ENCODE data around the gene DQX1. TPM values are rescaled to one million over a fixed set of nuclear protein-coding genes. Genes with fewer than 3 reads are reported as not detected.

Gene DQX1
- total RNA-seq, 1 experiment from 2014 or later = 1.3 TPM

DNA sequence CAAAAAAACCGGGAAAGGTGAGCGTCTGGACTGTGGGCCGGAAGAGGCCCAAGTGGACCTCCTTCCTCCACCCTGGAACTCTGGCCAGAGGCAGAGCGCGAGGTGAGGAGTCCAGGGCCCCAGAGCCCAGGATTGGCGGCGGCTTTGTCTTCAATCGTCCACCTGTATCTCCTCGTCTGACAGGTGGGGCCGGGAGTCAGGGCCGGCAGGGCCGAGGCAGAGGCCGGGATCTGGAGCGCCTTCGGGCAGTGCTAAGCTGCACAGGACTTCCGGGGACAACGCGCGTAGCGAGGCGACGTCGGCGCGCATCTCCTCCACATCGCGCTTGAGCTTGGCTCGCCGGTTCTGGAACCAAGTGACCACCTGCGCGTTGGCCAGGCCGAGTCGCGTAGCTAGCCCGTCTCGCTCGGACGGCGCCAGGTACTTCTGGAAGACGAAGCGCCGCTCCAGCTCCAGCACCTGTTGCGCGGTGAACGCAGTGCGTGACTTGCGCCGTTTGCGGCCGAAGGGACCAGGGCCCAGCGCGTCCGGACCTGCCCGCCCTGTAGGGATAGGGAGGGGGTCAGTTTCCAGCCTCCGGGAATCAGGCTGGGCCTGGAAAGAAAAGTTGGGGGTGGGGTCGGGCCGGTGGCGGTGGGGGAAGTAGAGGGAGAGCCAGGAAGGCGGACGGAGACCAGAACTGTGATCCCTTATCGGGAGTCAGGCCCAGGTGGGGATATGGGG, 28.1 kb downstream of the DQX1 start:
- CTCF ChIA-PET = interaction anchor here (0.8 to 4.1 kb wide), 6 partner anchors 8 to 149 kb away, joined by 3 to 18 read pairs (median 3); partner anchors contain the start of genes CCDC142, TTC31 and WBP1
- H3K4me3 Mint-ChIP-seq = peak overlapping the region; percentile 79
- peaks cover 88% of the 10 kb centered on the region for H3K27me3 Mint-ChIP-seq (ENCODE audit: low read depth)
- no peak overlapping the region for H3K27ac Mint-ChIP-seq
- peaks cover 43% of the 10 kb centered on the region for H3K4me1 Mint-ChIP-seq
- DNase-seq (ENCODE audit: low spot score) (peak; percentile 71), ATAC-seq (peak; percentile 13)
- POLR2A ChIA-PET = interaction anchor here (1.0 to 1.5 kb wide), 2 partner anchors 15 to 18 kb away, joined by 3 to 4 read pairs; partner anchors contain the start of genes CCDC142 and TTC31
- peaks cover 12% of the 10 kb centered on the region for H3K36me3 Mint-ChIP-seq
- H3K9me3 Mint-ChIP-seq = no peaks in the 10 kb centered on the region
- TF ChIP-seq ZBTB21 (CRISPR knock-in tag; IDR thresholded peaks at IDR 0.05; ENCODE audit: borderline replicate concordance) = peak; percentile 78; the same call in 1 of the 2 replicates
- TF ChIP-seq, protein P1, sequence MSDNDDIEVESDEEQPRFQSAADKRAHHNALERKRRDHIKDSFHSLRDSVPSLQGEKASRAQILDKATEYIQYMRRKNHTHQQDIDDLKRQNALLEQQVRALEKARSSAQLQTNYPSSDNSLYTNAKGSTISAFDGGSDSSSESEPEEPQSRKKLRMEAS (CRISPR knock-in tag; IDR thresholded peaks at IDR 0.05) = peak; percentile 90
- TF ChIP-seq SP1 (CRISPR knock-in tag; conservative IDR thresholded peaks at IDR 0.05) = no peak; the same call in 1 of the 2 replicates
- TF ChIP-seq SMAD3 (CRISPR knock-in tag; IDR thresholded peaks at IDR 0.05; ENCODE audit: borderline replicate concordance) = peak; percentile 43; the same call in 1 of the 2 replicates
- TF ChIP-seq, protein P2, sequence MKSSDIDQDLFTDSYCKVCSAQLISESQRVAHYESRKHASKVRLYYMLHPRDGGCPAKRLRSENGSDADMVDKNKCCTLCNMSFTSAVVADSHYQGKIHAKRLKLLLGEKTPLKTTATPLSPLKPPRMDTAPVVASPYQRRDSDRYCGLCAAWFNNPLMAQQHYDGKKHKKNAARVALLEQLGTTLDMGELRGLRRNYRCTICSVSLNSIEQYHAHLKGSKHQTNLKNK (CRISPR knock-in tag; IDR thresholded peaks at IDR 0.05) = no peak
- TF ChIP-seq, protein P3, sequence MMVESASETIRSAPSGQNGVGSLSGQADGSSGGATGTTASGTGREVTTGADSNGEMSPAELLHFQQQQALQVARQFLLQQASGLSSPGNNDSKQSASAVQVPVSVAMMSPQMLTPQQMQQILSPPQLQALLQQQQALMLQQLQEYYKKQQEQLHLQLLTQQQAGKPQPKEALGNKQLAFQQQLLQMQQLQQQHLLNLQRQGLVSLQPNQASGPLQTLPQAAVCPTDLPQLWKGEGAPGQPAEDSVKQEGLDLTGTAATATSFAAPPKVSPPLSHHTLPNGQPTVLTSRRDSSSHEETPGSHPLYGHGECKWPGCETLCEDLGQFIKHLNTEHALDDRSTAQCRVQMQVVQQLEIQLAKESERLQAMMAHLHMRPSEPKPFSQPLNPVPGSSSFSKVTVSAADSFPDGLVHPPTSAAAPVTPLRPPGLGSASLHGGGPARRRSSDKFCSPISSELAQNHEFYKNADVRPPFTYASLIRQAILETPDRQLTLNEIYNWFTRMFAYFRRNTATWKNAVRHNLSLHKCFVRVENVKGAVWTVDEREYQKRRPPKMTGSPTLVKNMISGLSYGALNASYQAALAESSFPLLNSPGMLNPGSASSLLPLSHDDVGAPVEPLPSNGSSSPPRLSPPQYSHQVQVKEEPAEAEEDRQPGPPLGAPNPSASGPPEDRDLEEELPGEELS (CRISPR knock-in tag; IDR thresholded peaks at IDR 0.05) = peak; percentile 70; the same call in 1 of the 2 replicates
- TF ChIP-seq, protein P4, sequence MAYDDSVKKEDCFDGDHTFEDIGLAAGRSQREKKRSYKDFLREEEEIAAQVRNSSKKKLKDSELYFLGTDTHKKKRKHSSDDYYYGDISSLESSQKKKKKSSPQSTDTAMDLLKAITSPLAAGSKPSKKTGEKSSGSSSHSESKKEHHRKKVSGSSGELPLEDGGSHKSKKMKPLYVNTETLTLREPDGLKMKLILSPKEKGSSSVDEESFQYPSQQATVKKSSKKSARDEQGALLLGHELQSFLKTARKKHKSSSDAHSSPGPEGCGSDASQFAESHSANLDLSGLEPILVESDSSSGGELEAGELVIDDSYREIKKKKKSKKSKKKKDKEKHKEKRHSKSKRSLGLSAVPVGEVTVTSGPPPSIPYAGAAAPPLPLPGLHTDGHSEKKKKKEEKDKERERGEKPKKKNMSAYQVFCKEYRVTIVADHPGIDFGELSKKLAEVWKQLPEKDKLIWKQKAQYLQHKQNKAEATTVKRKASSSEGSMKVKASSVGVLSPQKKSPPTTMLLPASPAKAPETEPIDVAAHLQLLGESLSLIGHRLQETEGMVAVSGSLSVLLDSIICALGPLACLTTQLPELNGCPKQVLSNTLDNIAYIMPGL (CRISPR knock-in tag; IDR thresholded peaks at IDR 0.05) = peak; percentile 60; the same call in 1 of the 2 replicates
- TF ChIP-seq ETV6 (CRISPR knock-in tag; IDR thresholded peaks at IDR 0.05) = peak; percentile 67; the same call in 1 of the 2 replicates
- TF ChIP-seq, protein P5, sequence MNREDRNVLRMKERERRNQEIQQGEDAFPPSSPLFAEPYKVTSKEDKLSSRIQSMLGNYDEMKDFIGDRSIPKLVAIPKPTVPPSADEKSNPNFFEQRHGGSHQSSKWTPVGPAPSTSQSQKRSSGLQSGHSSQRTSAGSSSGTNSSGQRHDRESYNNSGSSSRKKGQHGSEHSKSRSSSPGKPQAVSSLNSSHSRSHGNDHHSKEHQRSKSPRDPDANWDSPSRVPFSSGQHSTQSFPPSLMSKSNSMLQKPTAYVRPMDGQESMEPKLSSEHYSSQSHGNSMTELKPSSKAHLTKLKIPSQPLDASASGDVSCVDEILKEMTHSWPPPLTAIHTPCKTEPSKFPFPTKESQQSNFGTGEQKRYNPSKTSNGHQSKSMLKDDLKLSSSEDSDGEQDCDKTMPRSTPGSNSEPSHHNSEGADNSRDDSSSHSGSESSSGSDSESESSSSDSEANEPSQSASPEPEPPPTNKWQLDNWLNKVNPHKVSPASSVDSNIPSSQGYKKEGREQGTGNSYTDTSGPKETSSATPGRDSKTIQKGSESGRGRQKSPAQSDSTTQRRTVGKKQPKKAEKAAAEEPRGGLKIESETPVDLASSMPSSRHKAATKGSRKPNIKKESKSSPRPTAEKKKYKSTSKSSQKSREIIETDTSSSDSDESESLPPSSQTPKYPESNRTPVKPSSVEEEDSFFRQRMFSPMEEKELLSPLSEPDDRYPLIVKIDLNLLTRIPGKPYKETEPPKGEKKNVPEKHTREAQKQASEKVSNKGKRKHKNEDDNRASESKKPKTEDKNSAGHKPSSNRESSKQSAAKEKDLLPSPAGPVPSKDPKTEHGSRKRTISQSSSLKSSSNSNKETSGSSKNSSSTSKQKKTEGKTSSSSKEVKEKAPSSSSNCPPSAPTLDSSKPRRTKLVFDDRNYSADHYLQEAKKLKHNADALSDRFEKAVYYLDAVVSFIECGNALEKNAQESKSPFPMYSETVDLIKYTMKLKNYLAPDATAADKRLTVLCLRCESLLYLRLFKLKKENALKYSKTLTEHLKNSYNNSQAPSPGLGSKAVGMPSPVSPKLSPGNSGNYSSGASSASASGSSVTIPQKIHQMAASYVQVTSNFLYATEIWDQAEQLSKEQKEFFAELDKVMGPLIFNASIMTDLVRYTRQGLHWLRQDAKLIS (CRISPR knock-in tag; IDR thresholded peaks at IDR 0.05; ENCODE audit: borderline replicate concordance) = peak; percentile 86; the same call in 1 of the 2 replicates
- TF ChIP-seq, protein P6, sequence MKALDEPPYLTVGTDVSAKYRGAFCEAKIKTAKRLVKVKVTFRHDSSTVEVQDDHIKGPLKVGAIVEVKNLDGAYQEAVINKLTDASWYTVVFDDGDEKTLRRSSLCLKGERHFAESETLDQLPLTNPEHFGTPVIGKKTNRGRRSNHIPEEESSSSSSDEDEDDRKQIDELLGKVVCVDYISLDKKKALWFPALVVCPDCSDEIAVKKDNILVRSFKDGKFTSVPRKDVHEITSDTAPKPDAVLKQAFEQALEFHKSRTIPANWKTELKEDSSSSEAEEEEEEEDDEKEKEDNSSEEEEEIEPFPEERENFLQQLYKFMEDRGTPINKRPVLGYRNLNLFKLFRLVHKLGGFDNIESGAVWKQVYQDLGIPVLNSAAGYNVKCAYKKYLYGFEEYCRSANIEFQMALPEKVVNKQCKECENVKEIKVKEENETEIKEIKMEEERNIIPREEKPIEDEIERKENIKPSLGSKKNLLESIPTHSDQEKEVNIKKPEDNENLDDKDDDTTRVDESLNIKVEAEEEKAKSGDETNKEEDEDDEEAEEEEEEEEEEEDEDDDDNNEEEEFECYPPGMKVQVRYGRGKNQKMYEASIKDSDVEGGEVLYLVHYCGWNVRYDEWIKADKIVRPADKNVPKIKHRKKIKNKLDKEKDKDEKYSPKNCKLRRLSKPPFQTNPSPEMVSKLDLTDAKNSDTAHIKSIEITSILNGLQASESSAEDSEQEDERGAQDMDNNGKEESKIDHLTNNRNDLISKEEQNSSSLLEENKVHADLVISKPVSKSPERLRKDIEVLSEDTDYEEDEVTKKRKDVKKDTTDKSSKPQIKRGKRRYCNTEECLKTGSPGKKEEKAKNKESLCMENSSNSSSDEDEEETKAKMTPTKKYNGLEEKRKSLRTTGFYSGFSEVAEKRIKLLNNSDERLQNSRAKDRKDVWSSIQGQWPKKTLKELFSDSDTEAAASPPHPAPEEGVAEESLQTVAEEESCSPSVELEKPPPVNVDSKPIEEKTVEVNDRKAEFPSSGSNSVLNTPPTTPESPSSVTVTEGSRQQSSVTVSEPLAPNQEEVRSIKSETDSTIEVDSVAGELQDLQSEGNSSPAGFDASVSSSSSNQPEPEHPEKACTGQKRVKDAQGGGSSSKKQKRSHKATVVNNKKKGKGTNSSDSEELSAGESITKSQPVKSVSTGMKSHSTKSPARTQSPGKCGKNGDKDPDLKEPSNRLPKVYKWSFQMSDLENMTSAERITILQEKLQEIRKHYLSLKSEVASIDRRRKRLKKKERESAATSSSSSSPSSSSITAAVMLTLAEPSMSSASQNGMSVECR (CRISPR knock-in tag; IDR thresholded peaks at IDR 0.05; ENCODE audit: borderline replicate concordance) = peak; percentile 66; the same call in 1 of the 2 replicates
- TF ChIP-seq NR3C1 (CRISPR knock-in tag; conservative IDR thresholded peaks at IDR 0.05; ENCODE audit: low read depth) = no peak
- TF ChIP-seq CREM (CRISPR knock-in tag; IDR thresholded peaks at IDR 0.05) = no peak
- TF ChIP-seq, protein P7, sequence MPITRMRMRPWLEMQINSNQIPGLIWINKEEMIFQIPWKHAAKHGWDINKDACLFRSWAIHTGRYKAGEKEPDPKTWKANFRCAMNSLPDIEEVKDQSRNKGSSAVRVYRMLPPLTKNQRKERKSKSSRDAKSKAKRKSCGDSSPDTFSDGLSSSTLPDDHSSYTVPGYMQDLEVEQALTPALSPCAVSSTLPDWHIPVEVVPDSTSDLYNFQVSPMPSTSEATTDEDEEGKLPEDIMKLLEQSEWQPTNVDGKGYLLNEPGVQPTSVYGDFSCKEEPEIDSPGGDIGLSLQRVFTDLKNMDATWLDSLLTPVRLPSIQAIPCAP (CRISPR knock-in tag; IDR thresholded peaks at IDR 0.05) = 0 out of 2 replicates have a peak, but pooled peaks have one; percentile 56
- TF ChIP-seq, protein P8, sequence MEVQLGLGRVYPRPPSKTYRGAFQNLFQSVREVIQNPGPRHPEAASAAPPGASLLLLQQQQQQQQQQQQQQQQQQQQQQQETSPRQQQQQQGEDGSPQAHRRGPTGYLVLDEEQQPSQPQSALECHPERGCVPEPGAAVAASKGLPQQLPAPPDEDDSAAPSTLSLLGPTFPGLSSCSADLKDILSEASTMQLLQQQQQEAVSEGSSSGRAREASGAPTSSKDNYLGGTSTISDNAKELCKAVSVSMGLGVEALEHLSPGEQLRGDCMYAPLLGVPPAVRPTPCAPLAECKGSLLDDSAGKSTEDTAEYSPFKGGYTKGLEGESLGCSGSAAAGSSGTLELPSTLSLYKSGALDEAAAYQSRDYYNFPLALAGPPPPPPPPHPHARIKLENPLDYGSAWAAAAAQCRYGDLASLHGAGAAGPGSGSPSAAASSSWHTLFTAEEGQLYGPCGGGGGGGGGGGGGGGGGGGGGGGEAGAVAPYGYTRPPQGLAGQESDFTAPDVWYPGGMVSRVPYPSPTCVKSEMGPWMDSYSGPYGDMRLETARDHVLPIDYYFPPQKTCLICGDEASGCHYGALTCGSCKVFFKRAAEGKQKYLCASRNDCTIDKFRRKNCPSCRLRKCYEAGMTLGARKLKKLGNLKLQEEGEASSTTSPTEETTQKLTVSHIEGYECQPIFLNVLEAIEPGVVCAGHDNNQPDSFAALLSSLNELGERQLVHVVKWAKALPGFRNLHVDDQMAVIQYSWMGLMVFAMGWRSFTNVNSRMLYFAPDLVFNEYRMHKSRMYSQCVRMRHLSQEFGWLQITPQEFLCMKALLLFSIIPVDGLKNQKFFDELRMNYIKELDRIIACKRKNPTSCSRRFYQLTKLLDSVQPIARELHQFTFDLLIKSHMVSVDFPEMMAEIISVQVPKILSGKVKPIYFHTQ (CRISPR knock-in tag; IDR thresholded peaks at IDR 0.05) = peak; percentile 47; the same call in 1 of the 2 replicates
- TF ChIP-seq IRF2 (CRISPR knock-in tag; IDR thresholded peaks at IDR 0.05; ENCODE audit: borderline replicate concordance, low read depth) = no peak
- no peak for TF ChIP-seq GABPB1 (CRISPR knock-in tag; IDR thresholded peaks at IDR 0.05)
- no peak for TF ChIP-seq GRHL2 (CRISPR knock-in tag; IDR thresholded peaks at IDR 0.05; ENCODE audit: insufficient replicate concordance, severe bottlenecking)

All from WTC11 (cell line).